GM12878 (cell line): ENCODE data around the gene CUL1. TPM values are rescaled to one million over a fixed set of nuclear protein-coding genes. Genes with fewer than 3 reads are reported as not detected.

Experiments
- ATAC-seq: fragments of 200-7000 bp; cut with Tn5 transposase; 3 replicates; pipeline ENCODE4 v1.9.1; 2020; ENCODE audit warnings: mild to moderate bottlenecking, moderate library complexity
- BruUV-seq: library from RNA; stranded (reverse); fragments of 400-500 nt; replicated peaks from 2 replicates; lab custom pipeline; 2021; lab: Mats Ljungman, UMichigan
- CTCF ChIA-PET: fragments of 300-600 bp; sonication (Branson Sonifier 250); formaldehyde crosslinking; extraction: SDS; loops from one replicate; lab custom pipeline; 2021; ENCODE audit warnings: inconsistent platforms; lab: Yijun Ruan, JAX
- POLR2A ChIA-PET: fragments of 350-600 bp; formaldehyde crosslinking; extraction: SDS; loops from one replicate; lab custom pipeline; 2021; ENCODE audit warnings: inconsistent platforms; lab: Charles Lee
- RAD21 ChIA-PET: fragments of 300-600 bp; sonication (Branson Sonifier 250); formaldehyde crosslinking; loops from one replicate; lab custom pipeline; 2023; ENCODE audit warnings: antibody characterized with exemption; ENCODE audit not compliant: unreplicated experiment; lab: Charles Lee
- SMC1A ChIA-PET: fragments of 300-600 bp; sonication (Branson Sonifier 250); formaldehyde crosslinking; loops from one replicate; lab custom pipeline; 2023; ENCODE audit not compliant: unreplicated experiment, uncharacterized antibody; lab: Charles Lee
- DNase-seq: peaks from one replicate; pipeline ENCODE4 v3.0.0-alpha.2; 2011; ENCODE audit warnings: low read depth, low spot score
- FAIRE-seq: peaks from 3 replicates; lab custom pipeline; 2011; peaks lifted over from hg19 to GRCh38; lab: Jason Lieb, UNC
- H2AFZ ChIP-seq: 2 replicates; pipeline ENCODE4 v1.6.0; 2011; ENCODE audit warnings: low read depth, low read length, control low read depth; ENCODE audit not compliant: control insufficient read depth
- H3K27ac ChIP-seq: 2 replicates; pipeline ENCODE4 v1.5.1; 2011; ENCODE audit warnings: control low read depth; ENCODE audit not compliant: control insufficient read depth, insufficient read depth
- H3K27me3 ChIP-seq, 2 experiments: replicated peaks in 1 of 2; 2 replicates each; pipeline versions ENCODE4 v1.6.0 to v1.6.1; 2011; ENCODE audit warnings: low read length in 1 of 2; ENCODE audit not compliant: control insufficient read depth in 2 of 2, insufficient read depth in 2 of 2
- H3K36me3 ChIP-seq, 2 experiments: 2 replicates each; pipeline ENCODE4 v1.5.1; 2011; ENCODE audit warnings: low read length in 1 of 2; ENCODE audit not compliant: control insufficient read depth in 2 of 2, insufficient read depth in 2 of 2
- H3K4me1 ChIP-seq: 2 replicates; pipeline ENCODE4 v1.6.1; 2011; ENCODE audit warnings: mild to moderate bottlenecking, low read length, moderate library complexity, mixed read lengths; ENCODE audit not compliant: control insufficient read depth, insufficient read depth
- H3K4me2 ChIP-seq: 2 replicates; pipeline ENCODE4 v1.6.0; 2011; ENCODE audit warnings: control low read depth; ENCODE audit not compliant: control insufficient read depth, insufficient read depth
- H3K4me3 ChIP-seq: fragments of 200-600 bp; sonication (generic); 2 replicates; pipeline ENCODE4 v1.5.1; 2016
- H3K79me2 ChIP-seq: 2 replicates; pipeline ENCODE4 v1.6.0; 2011; ENCODE audit warnings: low read length; ENCODE audit not compliant: control insufficient read depth, insufficient read depth
- H3K9ac ChIP-seq: 2 replicates; pipeline ENCODE4 v1.8.0; 2011; ENCODE audit warnings: low read length, control low read depth, mixed read lengths; ENCODE audit not compliant: control insufficient read depth, insufficient read depth
- H3K9me3 ChIP-seq: replicated peaks from 3 replicates; pipeline ENCODE4 v1.5.1; 2011; ENCODE audit warnings: mild to moderate bottlenecking, low read length; ENCODE audit not compliant: control insufficient read depth, insufficient read depth
- H4K20me1 ChIP-seq: 2 replicates; pipeline ENCODE4 v1.6.0; 2011; ENCODE audit not compliant: control insufficient read depth, insufficient read depth
- IKZF1 ChIP-seq: fragments of 450-650 bp; conservative IDR thresholded peaks from 2 replicates; pipeline ENCODE4 v1.6.1; 2017; ENCODE audit warnings: antibody characterized with exemption, mild to moderate bottlenecking
- IKZF2 ChIP-seq, 2 experiments: fragments of 450-650 bp; IDR thresholded peaks; 2 replicates each; pipeline ENCODE4 v1.6.1; 2017; ENCODE audit warnings: mild to moderate bottlenecking in 2 of 2, moderate library complexity in 2 of 2
- NR2F1 ChIP-seq: fragments of 450-650 bp; conservative IDR thresholded peaks from 2 replicates; pipeline ENCODE4 v1.6.1; 2017; ENCODE audit warnings: mild to moderate bottlenecking
- TCF12 ChIP-seq: IDR thresholded peaks from 2 replicates; pipeline ENCODE4 v1.6.1; 2011; ENCODE audit warnings: low read depth, mild to moderate bottlenecking, low read length
- TCF3 ChIP-seq: IDR thresholded peaks from 2 replicates; pipeline ENCODE4 v1.6.1; 2012; ENCODE audit warnings: low read depth, mild to moderate bottlenecking, low read length, borderline replicate concordance; ENCODE audit not compliant: insufficient read depth
- YBX1 ChIP-seq: fragments of 450-650 bp; IDR thresholded peaks from 2 replicates; pipeline ENCODE4 v1.6.1; 2016; ENCODE audit warnings: antibody characterized with exemption
- WGBS: methylation state at CpG from one replicate; pipeline ENCODE4 v1.1.6; 2016; ENCODE audit warnings: low lambda C conversion rate; ENCODE audit not compliant: insufficient replicate concordance, insufficient coverage; ENCODE audit errors: missing lambda C conversion rate; 5-methylcytosine and 5-hydroxymethylcytosine counted together
- in situ Hi-C: fragments of 300-500 bp; cut with MboI; formaldehyde crosslinking; loops from 9 replicates; pipeline ENCODE4 v1.14.3; 2018; ENCODE audit warnings: mixed read lengths
- intact Hi-C: fragments of 100-400 bp; cut with micrococcal nuclease; formaldehyde crosslinking; loops from one replicate; pipeline ENCODE4 v1.14.2; 2022; ENCODE audit not compliant: unreplicated experiment
- polyA plus RNA-seq, 11 experiments: library from polyadenylated mRNA; depleted of rRNA in 4 of 11; unstranded in 6 of 11; stranded (reverse) in 5 of 11; fragments of >200 nt; fragmentation: Nextera tagmentation in 4 of 11; fragmentation: Illumina TruSeq in 1 of 11; extraction: Ambion mirVana in 4 of 11; extraction: Trizol in 1 of 11; gene quantifications; 1 replicate in 1 of 11; 2 replicates in 10 of 11; pipeline versions ENCODE4 v1.2.1 to v1.2.3, GENCODE V29; 2011 to 2016; ENCODE audit warnings: inconsistent platforms in 2 of 11, missing spikeins in 2 of 11, low read depth in 1 of 11
- total RNA-seq, 4 experiments: library from RNA; depleted of rRNA in 3 of 4; stranded (reverse); fragments of >200 nt in 3 of 4; fragmentation: Illumina TruSeq in 1 of 4; extraction: Trizol in 1 of 4; gene quantifications; 2 replicates each; pipeline versions ENCODE4 v1.2.1 to v1.2.3, GENCODE V29; 2013 to 2021
- TF ChIP-seq, protein P1 (sequence below): IDR thresholded peaks from 2 replicates; pipeline ENCODE4 v1.6.1; 2011; ENCODE audit warnings: borderline replicate concordance, low read depth, mild to moderate bottlenecking, moderate library complexity, low read length; ENCODE audit not compliant: insufficient read depth, poor library complexity, severe bottlenecking

Gene CUL1
- total and polyA plus RNA-seq, 10 of the 15 experiments (the other 5 are each of a cell fraction or from before 2014, with no cell fraction given) = 13.3 to 63.9 (median 45.9) TPM

DNA sequence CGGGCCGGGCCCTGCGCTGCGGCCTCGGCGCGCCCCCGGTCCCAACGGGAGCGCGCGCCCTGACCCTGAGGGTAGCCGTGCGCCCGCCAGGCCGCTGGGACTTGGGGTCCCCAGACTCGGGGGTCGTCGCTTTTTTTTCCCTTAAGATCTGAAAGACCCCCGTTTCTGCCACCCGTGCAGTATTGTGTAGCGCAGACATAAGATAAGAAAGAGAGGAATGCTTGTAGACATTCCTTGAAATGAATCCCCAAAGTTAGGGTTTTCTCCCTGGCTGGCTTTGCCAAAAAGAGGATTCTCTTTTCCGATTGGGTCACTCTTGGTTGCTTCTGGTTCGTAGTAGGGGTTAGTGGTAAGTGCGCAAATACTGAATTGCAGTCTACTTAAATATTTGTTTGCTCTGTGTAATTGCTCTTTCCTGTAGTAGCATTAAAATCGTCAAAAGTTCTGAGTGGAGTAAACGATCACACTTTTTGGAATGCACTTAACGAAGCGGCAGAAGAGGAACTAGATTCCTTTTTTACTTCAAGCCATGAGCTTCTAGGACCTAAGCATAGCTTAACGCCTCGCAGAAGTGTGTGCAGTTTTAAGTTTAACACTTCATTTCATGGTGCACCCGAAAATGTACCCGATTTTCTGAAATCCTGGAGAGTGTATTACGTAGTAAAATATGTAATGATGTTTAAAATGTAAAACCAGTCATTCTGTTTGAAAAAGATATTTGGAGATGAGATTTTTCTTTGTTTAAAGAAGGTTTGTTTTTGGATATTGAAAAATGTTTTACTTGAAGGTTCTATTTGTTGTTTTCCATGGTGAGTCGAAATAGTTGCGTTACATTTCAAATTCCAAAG lies 1.3 kb downstream of the CUL1 start:
- H3K4me3 ChIP-seq = peak overlapping the region; percentile 94
- peaks cover 4% of the 10 kb centered on the region; the same call in 1 of the 2 replicates for H4K20me1 ChIP-seq
- H3K9ac ChIP-seq = peak overlapping the region; percentile 86
- RAD21 ChIA-PET = interaction anchor here (0.6 kb wide), 1 partner anchor 36 kb away, joined by 3 read pairs; no protein-coding TSS in a partner anchor
- peak overlapping the region; percentile 79 for H3K27ac ChIP-seq
- SMC1A ChIA-PET = interaction anchor here (0.7 to 2.2 kb wide), 6 partner anchors 8 to 264 kb away, joined by 4 to 16 read pairs (median 5); no protein-coding TSS in a partner anchor
- ATAC-seq (peak; percentile 4), FAIRE-seq (no peak), DNase-seq (no peak)
- H3K4me1 ChIP-seq = peaks cover 9% of the 10 kb centered on the region
- peaks cover 66% of the 10 kb centered on the region for H3K79me2 ChIP-seq
- no peaks in the 10 kb centered on the region for H3K27me3 ChIP-seq
- no peaks in the 10 kb centered on the region for H3K9me3 ChIP-seq
- POLR2A ChIA-PET = interaction anchor here (0.7 to 1.0 kb wide), 3 partner anchors 13 to 183 kb away, joined by 3 to 5 read pairs (median 4); no protein-coding TSS in a partner anchor
- H3K36me3 ChIP-seq = no peaks in the 10 kb centered on the region
- TSS peak; percentile 49 for BruUV-seq
- peak overlapping the region; percentile 83 for H3K4me2 ChIP-seq
- H2AFZ ChIP-seq = peak overlapping the region; percentile 69
- WGBS = under 1% methylated on average over 36 of the region's 36 CpGs
- in situ Hi-C loops = no loop called here
- intact Hi-C loops = loop anchor here (2.0 to 10.0 kb wide), 4 partner anchors 123 to 262 kb away; partner anchors contain the start of gene EZH2
- CTCF ChIA-PET = interaction anchor here (1.2 to 1.3 kb wide), 2 partner anchors 12 to 267 kb away, joined by 3 read pairs; no protein-coding TSS in a partner anchor
- TF ChIP-seq TCF3 (no peak), IKZF2 (IDR thresholded peaks at IDR 0.05) (no peak), IKZF1 (no peak), YBX1 (no peak), NR2F1 (peak; percentile 23; the same call in 1 of the 2 replicates), TCF12 (0 out of 2 replicates have a peak, but pooled peaks have one; percentile 1)
- TF ChIP-seq, protein P1, sequence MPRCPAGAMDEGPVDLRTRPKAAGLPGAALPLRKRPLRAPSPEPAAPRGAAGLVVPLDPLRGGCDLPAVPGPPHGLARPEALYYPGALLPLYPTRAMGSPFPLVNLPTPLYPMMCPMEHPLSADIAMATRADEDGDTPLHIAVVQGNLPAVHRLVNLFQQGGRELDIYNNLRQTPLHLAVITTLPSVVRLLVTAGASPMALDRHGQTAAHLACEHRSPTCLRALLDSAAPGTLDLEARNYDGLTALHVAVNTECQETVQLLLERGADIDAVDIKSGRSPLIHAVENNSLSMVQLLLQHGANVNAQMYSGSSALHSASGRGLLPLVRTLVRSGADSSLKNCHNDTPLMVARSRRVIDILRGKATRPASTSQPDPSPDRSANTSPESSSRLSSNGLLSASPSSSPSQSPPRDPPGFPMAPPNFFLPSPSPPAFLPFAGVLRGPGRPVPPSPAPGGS = no peak
- TF ChIP-seq, all 136 proteins: peak for 2
